GM12878 (cell line): ENCODE results near the gene ABI3. TPM values are rescaled to one million over a fixed set of nuclear protein-coding genes. Genes with fewer than 3 reads are reported as not detected.

Experiments
- ATAC-seq: fragments of 200-7000 bp; cut with Tn5 transposase; 3 replicates; pipeline ENCODE4 v1.9.1; 2020; ENCODE audit warnings: mild to moderate bottlenecking, moderate library complexity
- BruUV-seq: library from RNA; stranded (reverse); fragments of 400-500 nt; replicated peaks from 2 replicates; lab custom pipeline; 2021; lab: Mats Ljungman, UMichigan
- CTCF ChIA-PET: fragments of 300-600 bp; sonication (Branson Sonifier 250); formaldehyde crosslinking; extraction: SDS; loops from one replicate; lab custom pipeline; 2021; ENCODE audit warnings: inconsistent platforms; lab: Yijun Ruan, JAX
- POLR2A ChIA-PET: fragments of 350-600 bp; formaldehyde crosslinking; extraction: SDS; loops from one replicate; lab custom pipeline; 2021; ENCODE audit warnings: inconsistent platforms; lab: Charles Lee
- RAD21 ChIA-PET: fragments of 300-600 bp; sonication (Branson Sonifier 250); formaldehyde crosslinking; loops from one replicate; lab custom pipeline; 2023; ENCODE audit warnings: antibody characterized with exemption; ENCODE audit not compliant: unreplicated experiment; lab: Charles Lee
- SMC1A ChIA-PET: fragments of 300-600 bp; sonication (Branson Sonifier 250); formaldehyde crosslinking; loops from one replicate; lab custom pipeline; 2023; ENCODE audit not compliant: unreplicated experiment, uncharacterized antibody; lab: Charles Lee
- DNase-seq: peaks from one replicate; pipeline ENCODE4 v3.0.0-alpha.2; 2011; ENCODE audit warnings: low read depth, low spot score
- FAIRE-seq: peaks from 3 replicates; lab custom pipeline; 2011; peaks lifted over from hg19 to GRCh38; lab: Jason Lieb, UNC
- H2AFZ ChIP-seq: 2 replicates; pipeline ENCODE4 v1.6.0; 2011; ENCODE audit warnings: low read depth, low read length, control low read depth; ENCODE audit not compliant: control insufficient read depth
- H3K27ac ChIP-seq: 2 replicates; pipeline ENCODE4 v1.5.1; 2011; ENCODE audit warnings: control low read depth; ENCODE audit not compliant: control insufficient read depth, insufficient read depth
- H3K27me3 ChIP-seq, 2 experiments: replicated peaks in 1 of 2; 2 replicates each; pipeline versions ENCODE4 v1.6.0 to v1.6.1; 2011; ENCODE audit warnings: low read length in 1 of 2; ENCODE audit not compliant: control insufficient read depth in 2 of 2, insufficient read depth in 2 of 2
- H3K36me3 ChIP-seq, 2 experiments: 2 replicates each; pipeline ENCODE4 v1.5.1; 2011; ENCODE audit warnings: low read length in 1 of 2; ENCODE audit not compliant: control insufficient read depth in 2 of 2, insufficient read depth in 2 of 2
- H3K4me1 ChIP-seq: 2 replicates; pipeline ENCODE4 v1.6.1; 2011; ENCODE audit warnings: mild to moderate bottlenecking, low read length, moderate library complexity, mixed read lengths; ENCODE audit not compliant: control insufficient read depth, insufficient read depth
- H3K4me2 ChIP-seq: 2 replicates; pipeline ENCODE4 v1.6.0; 2011; ENCODE audit warnings: control low read depth; ENCODE audit not compliant: control insufficient read depth, insufficient read depth
- H3K4me3 ChIP-seq: fragments of 200-600 bp; sonication (generic); 2 replicates; pipeline ENCODE4 v1.5.1; 2016
- H3K79me2 ChIP-seq: 2 replicates; pipeline ENCODE4 v1.6.0; 2011; ENCODE audit warnings: low read length; ENCODE audit not compliant: control insufficient read depth, insufficient read depth
- H3K9ac ChIP-seq: 2 replicates; pipeline ENCODE4 v1.8.0; 2011; ENCODE audit warnings: low read length, control low read depth, mixed read lengths; ENCODE audit not compliant: control insufficient read depth, insufficient read depth
- H3K9me3 ChIP-seq: replicated peaks from 3 replicates; pipeline ENCODE4 v1.5.1; 2011; ENCODE audit warnings: mild to moderate bottlenecking, low read length; ENCODE audit not compliant: control insufficient read depth, insufficient read depth
- H4K20me1 ChIP-seq: 2 replicates; pipeline ENCODE4 v1.6.0; 2011; ENCODE audit not compliant: control insufficient read depth, insufficient read depth
- BHLHE40 ChIP-seq, 2 experiments: fragments of 450-650 bp in 1 of 2; IDR thresholded peaks; 2 replicates each; pipeline ENCODE4 v1.6.1; 2011 to 2017; ENCODE audit warnings: low read depth in 2 of 2, borderline replicate concordance in 1 of 2, improper control_type of control experiment in 1 of 2, low read length in 1 of 2, mild to moderate bottlenecking in 1 of 2
- CBFB ChIP-seq: IDR thresholded peaks from 2 replicates; pipeline ENCODE4 v1.6.1; 2016; ENCODE audit warnings: antibody characterized with exemption, low read depth
- CBX5 ChIP-seq: sonication (generic); IDR thresholded peaks from 2 replicates; pipeline ENCODE4 v1.6.1; 2016; ENCODE audit warnings: low read depth, moderate library complexity, mild to moderate bottlenecking, inconsistent platforms
- CHD1 ChIP-seq: IDR thresholded peaks from 2 replicates; pipeline ENCODE4 v1.6.1; 2012; ENCODE audit warnings: low read depth, low read length, improper control_type of control experiment
- CHD2 ChIP-seq: IDR thresholded peaks from 2 replicates; pipeline ENCODE4 v1.6.1; 2011; ENCODE audit warnings: low read depth, low read length, improper control_type of control experiment, borderline replicate concordance
- CREM ChIP-seq: IDR thresholded peaks from 2 replicates; pipeline ENCODE4 v1.6.1; 2014; ENCODE audit warnings: antibody characterized with exemption, low read depth
- DPF2 ChIP-seq: fragments of 450-650 bp; IDR thresholded peaks from 2 replicates; pipeline ENCODE4 v1.6.1; 2017; ENCODE audit warnings: mild to moderate bottlenecking
- JUND ChIP-seq: IDR thresholded peaks from 2 replicates; pipeline ENCODE4 v1.6.1; 2012; ENCODE audit warnings: low read depth, mild to moderate bottlenecking, low read length, improper control_type of control experiment, moderate library complexity
- MTA2 ChIP-seq: fragments of 450-650 bp; IDR thresholded peaks from 2 replicates; pipeline ENCODE4 v1.6.1; 2016; ENCODE audit warnings: low read depth, mild to moderate bottlenecking, moderate library complexity
- NR2C1 ChIP-seq: fragments of 450-650 bp; IDR thresholded peaks from 2 replicates; pipeline ENCODE4 v1.6.1; 2017; ENCODE audit warnings: antibody characterized with exemption, mild to moderate bottlenecking, moderate library complexity
- POU2F2 ChIP-seq: IDR thresholded peaks from 3 replicates; pipeline ENCODE4 v1.6.1; 2011; ENCODE audit warnings: low read depth, mild to moderate bottlenecking, low read length, borderline replicate concordance
- RUNX3 ChIP-seq: IDR thresholded peaks from 2 replicates; pipeline ENCODE4 v1.6.1; 2012; ENCODE audit warnings: low read length, inconsistent platforms
- SMAD5 ChIP-seq: IDR thresholded peaks from 2 replicates; pipeline ENCODE4 v1.6.1; 2016; ENCODE audit warnings: antibody characterized with exemption, low read depth
- SPI1 ChIP-seq: IDR thresholded peaks from 2 replicates; pipeline ENCODE4 v1.6.1; 2011; ENCODE audit warnings: low read depth, mild to moderate bottlenecking, low read length, moderate library complexity, borderline replicate concordance; ENCODE audit not compliant: insufficient read depth
- TARDBP ChIP-seq: IDR thresholded peaks from 2 replicates; pipeline ENCODE4 v1.6.1; 2016; ENCODE audit warnings: borderline replicate concordance
- YBX1 ChIP-seq: fragments of 450-650 bp; IDR thresholded peaks from 2 replicates; pipeline ENCODE4 v1.6.1; 2016; ENCODE audit warnings: antibody characterized with exemption
- ZNF207 ChIP-seq: fragments of 450-650 bp; IDR thresholded peaks from 2 replicates; pipeline ENCODE4 v1.6.1; 2014; ENCODE audit warnings: antibody characterized with exemption, mild to moderate bottlenecking, borderline replicate concordance
- ZSCAN29 ChIP-seq: fragments of 450-650 bp; IDR thresholded peaks from 2 replicates; pipeline ENCODE4 v1.6.1; 2017; ENCODE audit warnings: mild to moderate bottlenecking, moderate library complexity
- ZZZ3 ChIP-seq: IDR thresholded peaks from 2 replicates; pipeline ENCODE4 v1.6.1; 2011; ENCODE audit warnings: low read depth; ENCODE audit not compliant: control insufficient read depth, insufficient read length
- WGBS: methylation state at CpG from one replicate; pipeline ENCODE4 v1.1.6; 2016; ENCODE audit warnings: low lambda C conversion rate; ENCODE audit not compliant: insufficient replicate concordance, insufficient coverage; ENCODE audit errors: missing lambda C conversion rate; 5-methylcytosine and 5-hydroxymethylcytosine counted together
- in situ Hi-C: fragments of 300-500 bp; cut with MboI; formaldehyde crosslinking; loops from 9 replicates; pipeline ENCODE4 v1.14.3; 2018; ENCODE audit warnings: mixed read lengths
- intact Hi-C: fragments of 100-400 bp; cut with micrococcal nuclease; formaldehyde crosslinking; loops from one replicate; pipeline ENCODE4 v1.14.2; 2022; ENCODE audit not compliant: unreplicated experiment
- polyA plus RNA-seq, 11 experiments: library from polyadenylated mRNA; depleted of rRNA in 4 of 11; unstranded in 6 of 11; stranded (reverse) in 5 of 11; fragments of >200 nt; fragmentation: Nextera tagmentation in 4 of 11; fragmentation: Illumina TruSeq in 1 of 11; extraction: Ambion mirVana in 4 of 11; extraction: Trizol in 1 of 11; gene quantifications; 1 replicate in 1 of 11; 2 replicates in 10 of 11; pipeline versions ENCODE4 v1.2.1 to v1.2.3, GENCODE V29; 2011 to 2016; ENCODE audit warnings: inconsistent platforms in 2 of 11, missing spikeins in 2 of 11, low read depth in 1 of 11
- total RNA-seq, 4 experiments: library from RNA; depleted of rRNA in 3 of 4; stranded (reverse); fragments of >200 nt in 3 of 4; fragmentation: Illumina TruSeq in 1 of 4; extraction: Trizol in 1 of 4; gene quantifications; 2 replicates each; pipeline versions ENCODE4 v1.2.1 to v1.2.3, GENCODE V29; 2013 to 2021

The ABI3 gene
- total and polyA plus RNA-seq, 10 of the 15 experiments (the other 5 are each of a cell fraction or from before 2014, with no cell fraction given) = 13.4 to 109 (median 51.1) TPM

DNA sequence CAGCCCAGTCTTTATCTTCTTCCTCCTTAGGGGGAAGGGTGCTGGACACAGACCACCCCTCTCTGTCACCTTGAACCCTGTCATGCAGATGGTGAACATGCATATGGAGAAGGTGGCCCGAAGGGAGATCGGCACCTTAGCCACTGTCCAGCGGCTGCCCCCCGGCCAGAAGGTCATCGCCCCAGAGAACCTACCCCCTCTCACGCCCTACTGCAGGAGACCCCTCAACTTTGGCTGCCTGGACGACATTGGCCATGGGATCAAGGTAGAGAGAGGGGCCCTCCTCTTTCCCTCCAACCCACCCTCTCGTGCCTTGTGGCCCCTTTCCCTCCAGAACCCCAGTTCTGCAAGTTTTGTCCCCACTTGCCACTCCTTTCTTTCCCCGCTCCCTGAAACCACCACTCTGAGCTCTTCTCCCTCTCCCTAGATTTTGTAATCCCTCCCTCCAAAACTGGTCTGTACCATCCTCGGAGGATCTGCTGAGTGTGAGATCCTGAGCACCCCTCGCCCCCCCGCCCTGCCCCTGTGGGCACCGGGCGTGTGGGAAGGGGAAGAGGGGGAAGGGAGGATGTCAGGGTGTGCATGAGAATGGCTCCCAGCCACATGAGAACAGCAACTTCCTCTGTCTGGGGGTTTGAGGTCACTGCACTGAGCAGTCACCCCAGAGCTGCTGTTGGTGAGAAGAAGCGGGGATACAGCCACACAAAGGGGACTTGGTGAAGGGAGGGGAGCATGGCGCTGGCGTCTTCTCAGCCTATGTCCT is 7.3 kb downstream of the ABI3 start (continued):
- TF ChIP-seq SPI1 = peak; percentile 83; the same call in 1 of the 2 replicates
- peak; percentile 68; the same call in 1 of the 2 replicates for TF ChIP-seq CREM
- peak; percentile 75 for TF ChIP-seq MTA2
- no peak for TF ChIP-seq CHD1

- peak overlapping the region; percentile 77 for H3K27ac ChIP-seq
- FAIRE-seq = peak; percentile 68
- ChIA-PET RAD21 (interaction anchor here (0.6 to 13.4 kb wide), 5 partner anchors 9 to 343 kb away, joined by 3 to 355 read pairs (median 4); partner anchors contain the start of genes ABI3 and GNGT2), CTCF (interaction anchor here (1.0 to 8.5 kb wide), 6 partner anchors 9 to 385 kb away, joined by 3 to 127 read pairs (median 4); no protein-coding TSS in a partner anchor), SMC1A (interaction anchor here (1.1 to 16.8 kb wide), 4 partner anchors 9 to 39 kb away, joined by 3 to 354 read pairs (median 5); partner anchors contain the start of gene ABI3), POLR2A (interaction anchor here (0.9 to 13.2 kb wide), 3 partner anchors 10 to 121 kb away, joined by 4 to 537 read pairs (median 7); no protein-coding TSS in a partner anchor)
- peaks cover 74% of the 10 kb centered on the region for H3K4me1 ChIP-seq
- ATAC-seq = peak; percentile 72
- peak overlapping the region; percentile 49 for H3K9ac ChIP-seq
- intact Hi-C loops (loop anchor here (1.0 to 5.0 kb wide), 2 partner anchors 27 to 302 kb away; no protein-coding TSS in a partner anchor), in situ Hi-C loops (no loop called here)
- peak overlapping the region; percentile 99 for H3K4me2 ChIP-seq
- peak; percentile 76 for DNase-seq
- H3K79me2 ChIP-seq = peaks cover 33% of the 10 kb centered on the region
- H3K36me3 ChIP-seq = peaks cover 11 to 28% of the 10 kb centered on the region in 2 experiments
- no TSS peak for BruUV-seq
- H3K4me3 ChIP-seq = peak overlapping the region; percentile 25; the same call in 1 of the 2 replicates
- H2AFZ ChIP-seq = peak overlapping the region; percentile 37
- H3K9me3 ChIP-seq = no peaks in the 10 kb centered on the region
- 0 out of 2 replicates have a peak, but pooled peaks cover 7% of the 10 kb centered on the region for H4K20me1 ChIP-seq
- WGBS = 14% methylated on average over 35 of the region's 37 CpGs
- H3K27me3 ChIP-seq = no peaks in the 10 kb centered on the region
- TF ChIP-seq BHLHE40 (IDR thresholded peaks at IDR 0.05; ENCODE audit: borderline replicate concordance in 1 of 2, low read depth in 2 of 2, low read length in 1 of 2) (peak; percentile 12 to 15; a peak in 2 of 4 replicates), DPF2 (peak; percentile 64; the same call in 1 of the 2 replicates), ZZZ3 (no peak), CBFB (peak; percentile 31; the same call in 1 of the 2 replicates), ZSCAN29 (no peak), YBX1 (no peak), CHD2 (no peak), ZNF207 (no peak), JUND (no peak), POU2F2 (no peak), CBX5 (no peak), TARDBP (no peak), NR2C1 (no peak), RUNX3 (peak; percentile 73), SMAD5 (no peak), CREM (no peak)
Observed at GRCh38 chr17:49218941-49219913, 8.7 kb downstream of the ABI3 start.
